ENCODE results near the gene SPINT1.

Gene SPINT1

GRCh38 chr15:40829115-40829514 is 14.7 kb upstream of the SPINT1 start:
- FAIRE-seq, result no peak

- FAIRE-seq, result no peak
Measured at GRCh38 chr15:40830884-40831283, 13.0 kb upstream of the SPINT1 start.

- FAIRE-seq, result no peak
Measured at GRCh38 chr15:40831861-40832260, 12.0 kb upstream of the SPINT1 start.

GRCh38 chr15:40832903-40833302 is 10.9 kb upstream of the SPINT1 start:
- FAIRE-seq, result no peak

GRCh38 chr15:40836020-40836419 is 7.8 kb upstream of the SPINT1 start:
- no peak for FAIRE-seq

GRCh38 chr15:40838756-40839155 is 5.1 kb upstream of the SPINT1 start:
- FAIRE-seq, result no peak

GRCh38 chr15:40841741-40842140 is 2.1 kb upstream of the SPINT1 start:
- no peak for FAIRE-seq

GRCh38 chr15:40843261-40843884 is 475 bp upstream of the SPINT1 start:
- FAIRE-seq, result no peak

- FAIRE-seq, result no peak
Measured at GRCh38 chr15:40844696-40845030, 815 bp downstream of the SPINT1 start.

GRCh38 chr15:40845036-40845435 is 1.2 kb downstream of the SPINT1 start:
- FAIRE-seq, result no peak

GRCh38 chr15:40845511-40846284 is 1.9 kb downstream of the SPINT1 start:
- FAIRE-seq, result no peak

GRCh38 chr15:40846841-40847222 is 3.0 kb downstream of the SPINT1 start:
- FAIRE-seq, result no peak

- no peak for FAIRE-seq
Measured at GRCh38 chr15:40847223-40847961, 3.5 kb downstream of the SPINT1 start.

GRCh38 chr15:40850576-40851112 is 6.8 kb downstream of the SPINT1 start:
- no peak for FAIRE-seq

GRCh38 chr15:40852529-40852928 is 8.7 kb downstream of the SPINT1 start:
- no peak for FAIRE-seq

- FAIRE-seq, result no peak
Measured at GRCh38 chr15:40853241-40853890, 9.5 kb downstream of the SPINT1 start.

GRCh38 chr15:40854161-40854560 is 10.3 kb downstream of the SPINT1 start:
- FAIRE-seq, result no peak

- FAIRE-seq, result no peak
Measured at GRCh38 chr15:40855706-40856234, 11.9 kb downstream of the SPINT1 start.

GRCh38 chr15:40856746-40857145 is 12.9 kb downstream of the SPINT1 start:
- FAIRE-seq, result no peak

- no peak for FAIRE-seq
Measured at GRCh38 chr15:40857601-40858341, 13.9 kb downstream of the SPINT1 start.

- no peak for FAIRE-seq
Measured at GRCh38 chr15:40858706-40859105, 14.9 kb downstream of the SPINT1 start.

GRCh38 chr15:40859206-40859851 is 15.5 kb downstream of the SPINT1 start:
- FAIRE-seq, result no peak

Measured in A204.1 (cell line).